Inflammatory macrophage treated with lipopolysaccharide for 1 hour (primary cell): ENCODE measurements around the gene JAZF1.

ENCODE experiments used
- DNase-seq, 2 donors: peaks; one replicate each; pipeline ENCODE4 v3.0.0-alpha.2; 2020 to 2022

The JAZF1 gene

GRCh38 chr7:28003408-28003807, 177.2 kb downstream of the JAZF1 start:
- no peak for DNase-seq

GRCh38 chr7:28002638-28003037, 178.0 kb downstream of the JAZF1 start:
- peak; percentile 1 to 9 for DNase-seq

- DNase-seq, result no peak
Measured at GRCh38 chr7:28001896-28002295, 178.7 kb downstream of the JAZF1 start.

GRCh38 chr7:27999829-28000228, 180.8 kb downstream of the JAZF1 start:
- no peak for DNase-seq

- DNase-seq, result no peak
Measured at GRCh38 chr7:27998382-27998781, 182.2 kb downstream of the JAZF1 start.

GRCh38 chr7:27997188-27997707, 183.3 kb downstream of the JAZF1 start:
- no peak for DNase-seq

- no peak for DNase-seq
Measured at GRCh38 chr7:27996141-27996540, 184.5 kb downstream of the JAZF1 start.

- no peak for DNase-seq
Measured at GRCh38 chr7:27995228-27995627, 185.4 kb downstream of the JAZF1 start.

GRCh38 chr7:27994639-27995038, 186.0 kb downstream of the JAZF1 start:
- no peak for DNase-seq

- no peak for DNase-seq
Measured at GRCh38 chr7:27992755-27993493, 187.7 kb downstream of the JAZF1 start.

GRCh38 chr7:27992097-27992496, 188.5 kb downstream of the JAZF1 start:
- DNase-seq, result no peak

- DNase-seq, result no peak
Measured at GRCh38 chr7:27991006-27991528, 189.5 kb downstream of the JAZF1 start.

GRCh38 chr7:27976531-27976930, 204.1 kb downstream of the JAZF1 start:
- no peak for DNase-seq

- no peak for DNase-seq
Measured at GRCh38 chr7:27973625-27974024, 207.0 kb downstream of the JAZF1 start.

- no peak for DNase-seq
Measured at GRCh38 chr7:27972276-27972675, 208.3 kb downstream of the JAZF1 start.

GRCh38 chr7:27971171-27971812, 209.3 kb downstream of the JAZF1 start:
- DNase-seq, result no peak

- no peak for DNase-seq
Measured at GRCh38 chr7:27970350-27970749, 210.2 kb downstream of the JAZF1 start.

GRCh38 chr7:27969346-27969745, 211.2 kb downstream of the JAZF1 start:
- DNase-seq, result no peak

- DNase-seq, result no peak
Measured at GRCh38 chr7:27967639-27968038, 213.0 kb downstream of the JAZF1 start.

GRCh38 chr7:27966219-27966780, 214.3 kb downstream of the JAZF1 start:
- DNase-seq, result peak in 1 of 2 donors; percentile 2

- no peak for DNase-seq
Measured at GRCh38 chr7:27965650-27966049, 214.9 kb downstream of the JAZF1 start.

GRCh38 chr7:27964820-27965219, 215.8 kb downstream of the JAZF1 start:
- no peak for DNase-seq

GRCh38 chr7:27963056-27963455, 217.5 kb downstream of the JAZF1 start:
- no peak for DNase-seq

- DNase-seq, result no peak
Measured at GRCh38 chr7:27962273-27962672, 218.3 kb downstream of the JAZF1 start.
